Small intestine (tissue), 7 donors: ENCODE results near the gene UACA. TPM values are rescaled to one million over a fixed set of nuclear protein-coding genes. Genes with fewer than 3 reads are reported as not detected.

Source experiments
- DNase-seq, 2 donors: peaks; one replicate each; pipeline versions ENCODE4 v3.0.0 to v3.0.0-alpha.2; 2013
- FAIRE-seq: peaks from 2 replicates; lab custom pipeline; 2012; peaks lifted over from hg19 to GRCh38; lab: Jason Lieb, UNC
- H3K27ac ChIP-seq, 3 donors: one replicate each; pipeline ENCODE4 v1.5.1; 2013; ENCODE audit warnings: low read length in 2 of 3, mild to moderate bottlenecking in 2 of 3, control low read depth in 1 of 3, inconsistent platforms in 1 of 3, low read depth in 1 of 3, moderate library complexity in 1 of 3
- H3K27me3 ChIP-seq, 3 donors: one replicate each; pipeline ENCODE4 v1.6.1; 2013; ENCODE audit warnings: low read length in 3 of 3, inconsistent platforms in 1 of 3; ENCODE audit not compliant: control insufficient read depth in 3 of 3, insufficient read depth in 3 of 3
- H3K36me3 ChIP-seq, 3 donors: one replicate each; pipeline ENCODE4 v1.6.1; 2013; ENCODE audit warnings: low read length in 3 of 3, inconsistent platforms in 1 of 3, low read depth in 1 of 3, mild to moderate bottlenecking in 1 of 3, moderate library complexity in 1 of 3; ENCODE audit not compliant: control insufficient read depth in 3 of 3, insufficient read depth in 2 of 3
- H3K4me1 ChIP-seq, 3 donors: one replicate each; pipeline ENCODE4 v1.6.1; 2013; ENCODE audit warnings: low read length in 2 of 3, inconsistent platforms in 1 of 3, low read depth in 1 of 3, mild to moderate bottlenecking in 1 of 3, moderate library complexity in 1 of 3; ENCODE audit not compliant: control insufficient read depth in 3 of 3, insufficient read depth in 2 of 3
- H3K4me3 ChIP-seq, 3 donors: one replicate each; pipeline ENCODE4 v1.5.1; 2013; ENCODE audit warnings: low read length in 3 of 3, control low read depth in 1 of 3, inconsistent platforms in 1 of 3, low read depth in 1 of 3, mild to moderate bottlenecking in 1 of 3, moderate library complexity in 1 of 3
- H3K9me3 ChIP-seq, 2 donors: one replicate each; pipeline ENCODE4 v1.6.1; 2013; ENCODE audit warnings: low read depth in 1 of 2, low read length in 1 of 2; ENCODE audit not compliant: control insufficient read depth in 2 of 2, insufficient read depth in 1 of 2
- WGBS, 3 donors: extraction: QIAGEN DNeasy Blood & Tissue Kit; methylation state at CpG; one replicate each; pipeline ENCODE4 v1.1.7; 2013; 5-methylcytosine and 5-hydroxymethylcytosine counted together
- polyA plus RNA-seq, 4 donors: library from polyadenylated mRNA; stranded (reverse) in 3 of 4; unstranded in 1 of 4; fragments of 200-250 nt in 3 of 4; fragments of 120-200 nt in 1 of 4; gene quantifications; one replicate each; pipeline versions ENCODE4 v1.2.1 to v1.2.3, GENCODE V29; 2013
- donor health status: healthy with polysubstance abuse.
- donor health status: control.
- donor health status: control.
- donor health status: Bipolar disorder and iron deficiency.
- donor health status: healthy.

The UACA gene
- polyA plus RNA-seq, 4 donors: 20.2 to 61.4 (median 50.6) TPM

- FAIRE-seq (no peak), DNase-seq (no peak)
- Histone ChIP-seq H3K27ac (no peak overlapping the region), H3K9me3 (no peaks in the 10 kb centered on the region), H3K27me3 (peaks cover 0 to 2% (median 0%) of the 10 kb centered on the region in 3 donors), H3K36me3 (no peaks in the 10 kb centered on the region), H3K4me3 (no peak overlapping the region), H3K4me1 (peaks cover 0 to 11% (median 3%) of the 10 kb centered on the region in 3 donors)
- WGBS, 3 donors: 89 to 95% (median 93%) methylated on average over 5 of the region's 5 CpGs
These were observed 37.8 kb upstream of the UACA start for GRCh38 chr15:70801109-70801508.

DNA sequence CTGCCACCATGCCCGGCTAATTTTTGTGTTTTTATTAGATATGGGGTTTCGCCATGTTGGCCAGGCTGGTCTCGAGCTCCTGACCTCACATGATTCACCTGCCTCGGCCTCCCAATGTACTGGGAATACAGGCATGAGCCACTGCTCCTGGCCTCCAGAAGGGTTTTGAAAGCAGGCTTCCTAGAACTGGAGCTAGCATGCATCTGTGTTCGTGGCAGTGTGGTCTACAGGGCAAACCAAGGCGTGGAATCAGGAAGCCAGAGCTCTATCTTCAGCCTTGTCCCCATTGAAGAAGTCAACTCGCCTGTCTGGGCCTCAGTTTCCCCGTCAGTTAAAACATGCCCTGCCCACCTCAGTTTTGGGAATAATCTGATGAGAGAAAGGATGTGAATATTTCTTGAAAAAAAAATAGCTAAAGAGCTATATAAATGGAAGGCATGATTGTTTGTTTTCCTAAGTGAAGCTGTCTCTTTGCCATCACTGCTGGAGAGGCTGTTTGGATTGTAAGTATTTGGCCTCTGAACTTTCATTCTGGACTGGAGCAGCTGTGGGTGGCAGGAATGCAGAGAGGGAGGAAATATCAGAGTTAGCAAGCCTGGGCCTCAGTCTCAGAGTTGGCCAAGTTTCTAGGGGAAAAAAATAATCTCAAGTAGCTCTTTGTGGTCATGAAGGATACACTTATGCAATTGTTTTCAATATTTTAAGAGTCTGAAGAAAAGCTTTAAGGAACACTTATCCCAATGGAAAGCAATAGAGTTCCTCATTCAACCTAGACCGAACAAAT, 36.5 kb upstream of the UACA start:
- Histone ChIP-seq H3K4me3 (no peak overlapping the region), H3K27me3 (peaks cover 0 to 2% (median 0%) of the 10 kb centered on the region in 3 donors), H3K27ac (no peak overlapping the region), H3K9me3 (no peaks in the 10 kb centered on the region), H3K36me3 (no peaks in the 10 kb centered on the region), H3K4me1 (peaks cover 0 to 11% (median 3%) of the 10 kb centered on the region in 3 donors)
- FAIRE-seq (no peak), DNase-seq (peak in 1 of 2 donors; percentile 39)
- 74 to 87% (median 81%) methylated on average over 9 of the region's 9 CpGs for WGBS, 3 donors

GRCh38 chr15:70797464-70797863, 34.1 kb upstream of the UACA start:
- H3K4me1 ChIP-seq: peaks cover 0 to 11% (median 3%) of the 10 kb centered on the region in 3 donors
- H3K4me3 ChIP-seq: no peak overlapping the region
- H3K27ac ChIP-seq: no peak overlapping the region
- H3K36me3 ChIP-seq: no peaks in the 10 kb centered on the region
- DNase-seq: no peak
- WGBS, 3 donors: 91 to 96% (median 94%) methylated on average over 5 of the region's 5 CpGs
- FAIRE-seq: no peak
- H3K27me3 ChIP-seq: no peaks in the 10 kb centered on the region
- H3K9me3 ChIP-seq: no peaks in the 10 kb centered on the region

GRCh38 chr15:70796516-70797310, 33.4 kb upstream of the UACA start:
- H3K9me3 ChIP-seq: no peaks in the 10 kb centered on the region
- DNase-seq (no peak), FAIRE-seq (no peak)
- H3K27me3 ChIP-seq: no peaks in the 10 kb centered on the region
- H3K36me3 ChIP-seq: no peaks in the 10 kb centered on the region
- H3K27ac ChIP-seq: no peak overlapping the region
- no peak overlapping the region for H3K4me3 ChIP-seq
- peaks cover 0 to 11% (median 3%) of the 10 kb centered on the region in 3 donors for H3K4me1 ChIP-seq
- WGBS, 3 donors: 86 to 91% (median 91%) methylated on average over 14 of the region's 14 CpGs

DNA sequence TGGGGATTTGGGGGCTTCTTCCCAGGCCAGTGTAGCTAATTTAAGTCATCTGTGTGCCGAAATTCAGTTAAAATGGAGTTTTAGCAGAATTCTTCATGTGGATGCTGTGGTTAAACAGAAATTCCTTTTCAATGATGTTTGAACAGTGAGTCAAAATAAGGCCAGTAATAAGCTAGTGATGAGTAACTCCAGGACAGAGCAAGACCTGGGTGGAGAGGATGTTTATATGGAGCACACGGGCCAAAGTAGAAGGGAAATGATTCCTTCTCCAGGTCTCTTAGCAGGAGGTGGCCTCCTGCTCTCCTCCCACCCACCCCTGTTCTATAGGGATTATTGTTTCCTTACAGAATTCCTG, 31.9 kb upstream of the UACA start:
- WGBS, 3 donors: 61 to 76% (median 72%) methylated on average over 2 of the region's 2 CpGs
- Histone ChIP-seq H3K4me1 (peaks cover 0 to 8% (median 0%) of the 10 kb centered on the region in 3 donors), H3K27ac (peak overlapping the region in 1 of 3 donors; percentile 17), H3K4me3 (no peak overlapping the region), H3K9me3 (no peaks in the 10 kb centered on the region), H3K27me3 (no peaks in the 10 kb centered on the region), H3K36me3 (no peaks in the 10 kb centered on the region)
- FAIRE-seq (no peak), DNase-seq (no peak)

- DNase-seq (no peak), FAIRE-seq (no peak)
- peak overlapping the region in 1 of 3 donors; percentile 17 for H3K27ac ChIP-seq
- H3K4me1 ChIP-seq: peaks cover 0 to 2% (median 0%) of the 10 kb centered on the region in 3 donors
- H3K4me3 ChIP-seq: no peak overlapping the region
- no peaks in the 10 kb centered on the region for H3K27me3 ChIP-seq
- 83 to 91% (median 85%) methylated on average over 12 of the region's 12 CpGs for WGBS, 3 donors
- H3K36me3 ChIP-seq: no peaks in the 10 kb centered on the region
- H3K9me3 ChIP-seq: no peaks in the 10 kb centered on the region
These were observed 31.4 kb upstream of the UACA start for GRCh38 chr15:70794596-70795310.

DNA sequence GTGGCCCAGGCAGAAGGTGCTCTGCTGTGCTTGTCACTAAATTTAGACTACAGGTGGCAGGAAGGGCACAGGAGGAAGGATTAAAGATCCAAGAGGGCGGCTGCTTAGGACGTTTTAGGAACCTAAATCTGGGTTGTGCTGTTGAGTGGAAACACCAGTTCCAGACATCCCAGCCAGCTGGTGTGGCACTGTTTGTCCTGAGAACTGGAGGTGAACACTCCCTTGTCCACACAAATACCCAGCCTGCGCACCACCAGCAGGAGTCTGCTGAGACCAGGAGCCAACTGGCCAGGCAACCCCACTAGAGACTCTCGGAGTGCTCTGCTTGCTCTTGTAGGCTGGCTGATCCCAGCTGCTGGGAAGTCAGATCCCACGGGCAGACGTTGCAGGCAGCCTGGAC, 30.3 kb upstream of the UACA start:
- Histone ChIP-seq H3K4me1 (peaks cover 0 to 7% (median 0%) of the 10 kb centered on the region in 3 donors), H3K36me3 (no peaks in the 10 kb centered on the region), H3K9me3 (no peaks in the 10 kb centered on the region), H3K27me3 (no peaks in the 10 kb centered on the region), H3K27ac (no peak overlapping the region), H3K4me3 (no peak overlapping the region)
- WGBS, 3 donors: 84 to 88% (median 84%) methylated on average over 6 of the region's 6 CpGs
- FAIRE-seq: no peak
- no peak for DNase-seq

DNA sequence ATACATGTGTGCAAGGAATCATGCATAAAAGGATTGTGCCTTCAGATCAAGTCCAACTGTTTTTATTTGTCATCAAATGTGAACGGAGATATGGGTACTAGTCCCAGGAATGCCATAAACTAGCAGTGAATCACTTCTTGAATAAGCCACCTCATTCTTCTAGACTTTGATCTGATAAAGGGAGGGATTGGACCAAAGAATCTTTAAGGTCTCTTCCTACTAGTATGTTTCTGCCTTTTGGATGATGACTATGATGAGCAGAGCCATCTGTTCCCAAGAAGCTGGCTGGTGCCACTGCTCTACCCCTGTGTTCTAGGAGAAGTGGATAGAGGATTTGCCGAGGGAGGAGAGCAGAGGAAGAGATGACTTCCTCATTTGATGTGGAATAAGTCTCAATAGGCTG, 28.8 kb upstream of the UACA start:
- no peak for FAIRE-seq

More for the DNA sequence above, 28.8 kb upstream of the UACA start:
- Histone ChIP-seq H3K4me1 (peaks cover 0 to 18% (median 0%) of the 10 kb centered on the region in 3 donors), H3K4me3 (no peak overlapping the region), H3K27ac (no peak overlapping the region), H3K27me3 (no peaks in the 10 kb centered on the region), H3K9me3 (no peaks in the 10 kb centered on the region), H3K36me3 (no peaks in the 10 kb centered on the region)
- WGBS, 3 donors: 23 to 62% (median 58%) methylated on average over 2 of the region's 2 CpGs
- DNase-seq: peak in 1 of 2 donors; percentile 65
